Measurements from ENCODE around the gene TAS1R1.

DNA sequence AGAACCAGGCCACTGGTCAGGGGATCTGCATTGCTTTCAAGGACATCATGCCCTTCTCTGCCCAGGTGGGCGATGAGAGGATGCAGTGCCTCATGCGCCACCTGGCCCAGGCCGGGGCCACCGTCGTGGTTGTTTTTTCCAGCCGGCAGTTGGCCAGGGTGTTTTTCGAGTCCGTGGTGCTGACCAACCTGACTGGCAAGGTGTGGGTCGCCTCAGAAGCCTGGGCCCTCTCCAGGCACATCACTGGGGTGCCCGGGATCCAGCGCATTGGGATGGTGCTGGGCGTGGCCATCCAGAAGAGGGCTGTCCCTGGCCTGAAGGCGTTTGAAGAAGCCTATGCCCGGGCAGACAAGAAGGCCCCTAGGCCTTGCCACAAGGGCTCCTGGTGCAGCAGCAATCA is 19.7 kb downstream of the TAS1R1 start:
- no peak for TF ChIP-seq JUND (IDR thresholded peaks at IDR 0.05; ENCODE audit: low read depth, low read length)
- no peak for TF ChIP-seq ATF3 (IDR thresholded peaks at IDR 0.05; ENCODE audit: borderline replicate concordance, extremely low read depth, low read depth, low read length)
- no peak for TF ChIP-seq FOXK2 (IDR thresholded peaks at IDR 0.05)
- TF ChIP-seq, protein P1, sequence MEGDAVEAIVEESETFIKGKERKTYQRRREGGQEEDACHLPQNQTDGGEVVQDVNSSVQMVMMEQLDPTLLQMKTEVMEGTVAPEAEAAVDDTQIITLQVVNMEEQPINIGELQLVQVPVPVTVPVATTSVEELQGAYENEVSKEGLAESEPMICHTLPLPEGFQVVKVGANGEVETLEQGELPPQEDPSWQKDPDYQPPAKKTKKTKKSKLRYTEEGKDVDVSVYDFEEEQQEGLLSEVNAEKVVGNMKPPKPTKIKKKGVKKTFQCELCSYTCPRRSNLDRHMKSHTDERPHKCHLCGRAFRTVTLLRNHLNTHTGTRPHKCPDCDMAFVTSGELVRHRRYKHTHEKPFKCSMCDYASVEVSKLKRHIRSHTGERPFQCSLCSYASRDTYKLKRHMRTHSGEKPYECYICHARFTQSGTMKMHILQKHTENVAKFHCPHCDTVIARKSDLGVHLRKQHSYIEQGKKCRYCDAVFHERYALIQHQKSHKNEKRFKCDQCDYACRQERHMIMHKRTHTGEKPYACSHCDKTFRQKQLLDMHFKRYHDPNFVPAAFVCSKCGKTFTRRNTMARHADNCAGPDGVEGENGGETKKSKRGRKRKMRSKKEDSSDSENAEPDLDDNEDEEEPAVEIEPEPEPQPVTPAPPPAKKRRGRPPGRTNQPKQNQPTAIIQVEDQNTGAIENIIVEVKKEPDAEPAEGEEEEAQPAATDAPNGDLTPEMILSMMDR (IDR thresholded peaks at IDR 0.05 in 2 of 3, conservative IDR thresholded peaks at IDR 0.05 in 1 of 3; ENCODE audit: control insufficient read depth in 2 of 3, extremely low read depth in 1 of 3, insufficient read depth in 1 of 3, low read depth in 3 of 3, low read length in 3 of 3) = no peak
- no peak for TF ChIP-seq POLR2AphosphoS5 (IDR thresholded peaks at IDR 0.05; ENCODE audit: low read length)
- TF ChIP-seq EZH2 (IDR thresholded peaks at IDR 0.05; ENCODE audit: borderline replicate concordance, control insufficient read depth, low read depth, low read length) = no peak
- TF ChIP-seq MAX (IDR thresholded peaks at IDR 0.05; ENCODE audit: low read depth, low read length) = no peak
- TF ChIP-seq RBBP5 (conservative IDR thresholded peaks at IDR 0.05) = no peak
- TF ChIP-seq EED (IDR thresholded peaks at IDR 0.05; ENCODE audit: low read depth) = no peak
- no peak for TF ChIP-seq ZNF274 (IDR thresholded peaks at IDR 0.05; ENCODE audit: insufficient read depth, insufficient read length)
- TF ChIP-seq GATAD2B (conservative IDR thresholded peaks at IDR 0.05; ENCODE audit: low read depth) = no peak
- no peak for TF ChIP-seq REST (IDR thresholded peaks at IDR 0.05; ENCODE audit: low read depth, low read length)

Data from GM12878 (cell line).